Pons (tissue), 1 donor: ENCODE measurements around the gene LRP5.

Experiments
- DNase-seq: peaks from one replicate; pipeline ENCODE4 v3.0.0-alpha.2; 2016; ENCODE audit warnings: low spot score

Gene LRP5

DNA sequence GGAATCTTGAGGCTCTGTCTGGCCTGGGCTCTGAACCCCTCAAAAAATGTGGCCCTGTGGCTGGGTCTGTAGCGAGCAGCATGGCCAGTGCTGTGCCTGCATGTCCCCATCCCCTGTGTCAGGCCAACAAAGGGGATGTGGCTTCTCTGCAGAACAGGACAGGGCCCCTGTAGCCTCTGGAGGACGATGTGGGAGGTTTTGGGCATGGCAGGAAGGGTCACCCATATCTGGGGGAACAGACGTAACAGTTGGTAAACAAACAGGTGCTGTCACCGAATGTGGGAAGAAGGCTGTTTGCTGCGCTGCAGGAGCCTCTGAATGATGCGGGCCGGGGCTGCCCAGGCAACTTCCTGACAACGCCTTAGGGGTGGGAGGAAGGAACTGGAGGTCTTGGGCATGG, 35.0 kb downstream of the LRP5 start:
- DNase-seq = no peak

DNA sequence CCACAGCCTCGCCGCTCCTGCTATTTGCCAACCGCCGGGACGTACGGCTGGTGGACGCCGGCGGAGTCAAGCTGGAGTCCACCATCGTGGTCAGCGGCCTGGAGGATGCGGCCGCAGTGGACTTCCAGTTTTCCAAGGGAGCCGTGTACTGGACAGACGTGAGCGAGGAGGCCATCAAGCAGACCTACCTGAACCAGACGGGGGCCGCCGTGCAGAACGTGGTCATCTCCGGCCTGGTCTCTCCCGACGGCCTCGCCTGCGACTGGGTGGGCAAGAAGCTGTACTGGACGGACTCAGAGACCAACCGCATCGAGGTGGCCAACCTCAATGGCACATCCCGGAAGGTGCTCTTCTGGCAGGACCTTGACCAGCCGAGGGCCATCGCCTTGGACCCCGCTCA, 35.5 kb downstream of the LRP5 start:
- DNase-seq = no peak

DNA sequence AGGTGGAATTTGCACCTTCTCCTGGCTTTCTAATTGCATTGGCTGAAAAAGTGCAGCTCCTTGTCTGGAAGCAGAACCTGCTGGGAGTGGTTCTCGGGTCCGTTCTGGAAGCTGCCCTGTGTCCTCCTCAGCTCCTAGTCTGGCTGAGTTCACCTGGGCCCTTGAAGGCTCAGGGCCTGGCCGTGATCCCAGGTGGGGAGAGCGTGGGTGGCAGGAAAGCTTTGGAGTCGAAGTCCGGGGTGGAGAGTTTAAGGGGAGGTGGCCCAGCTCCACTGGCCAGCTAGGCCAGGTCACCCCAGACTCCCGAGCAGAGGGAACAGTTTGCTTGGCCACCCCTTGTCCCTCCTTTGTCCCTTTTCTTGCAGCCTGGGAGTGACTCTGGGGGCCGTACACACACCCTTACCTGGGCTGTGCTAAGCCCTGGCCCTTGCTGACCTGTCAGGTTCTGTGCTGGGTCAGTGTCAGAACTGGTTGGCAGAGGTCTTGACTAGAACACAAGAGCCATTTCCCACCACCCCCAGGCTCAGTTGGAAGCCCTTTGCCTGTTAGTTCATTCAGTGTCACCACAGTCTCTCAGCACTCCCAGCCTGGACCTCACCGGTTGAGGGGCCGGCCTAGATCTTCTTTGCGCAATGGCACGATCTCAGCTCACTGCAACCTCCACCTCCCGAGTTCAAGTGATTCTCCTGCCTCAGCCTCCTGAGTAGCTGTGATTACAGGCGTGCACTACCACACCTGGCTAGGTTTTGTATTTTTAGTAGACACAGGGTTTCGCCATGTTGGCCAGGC, 37.3 kb downstream of the LRP5 start:
- no peak for DNase-seq

GRCh38 chr11:68350759-68351449, 38.5 kb downstream of the LRP5 start:
- DNase-seq = no peak

DNA sequence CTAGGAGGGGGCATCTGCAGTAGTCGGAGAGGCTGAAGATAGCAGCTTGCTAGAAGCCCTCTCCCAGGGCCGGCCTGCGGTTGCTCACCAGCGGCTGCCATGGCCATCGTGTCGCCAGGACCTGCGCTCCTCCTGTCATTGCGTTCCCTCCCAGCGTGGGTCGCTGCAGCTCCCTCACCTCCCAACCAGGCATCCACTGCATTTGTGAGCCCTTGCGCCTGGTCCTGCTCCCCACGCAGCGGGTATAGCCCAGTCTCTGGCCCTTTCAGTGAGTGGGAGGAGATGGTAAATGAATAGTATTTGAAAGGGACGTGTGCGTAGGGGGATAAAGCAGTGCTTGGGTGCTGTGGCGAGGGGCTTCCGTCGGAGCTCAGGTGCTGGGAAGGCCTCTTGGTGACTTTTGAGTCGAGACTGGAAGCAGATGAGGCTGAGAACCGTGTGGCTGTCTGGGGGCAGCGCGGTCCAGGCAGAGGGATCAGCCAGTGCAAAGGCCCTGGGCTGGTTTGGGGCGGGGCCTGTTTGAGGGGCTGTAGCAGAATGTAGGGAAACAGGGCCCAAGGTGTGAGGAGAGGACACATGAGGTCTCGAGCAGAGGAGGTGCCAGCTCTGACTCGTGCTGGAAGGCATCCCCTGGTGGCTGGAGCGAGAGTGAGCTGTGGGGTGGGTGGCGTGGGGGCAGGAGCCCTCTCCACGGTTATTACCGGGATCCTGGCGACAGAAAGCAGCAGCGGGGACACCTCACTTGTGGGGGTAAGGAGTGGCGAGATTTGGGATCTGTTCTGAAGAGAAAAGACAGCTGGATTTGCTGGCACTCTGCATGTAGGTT, 39.3 kb downstream of the LRP5 start:
- DNase-seq = no peak

DNA sequence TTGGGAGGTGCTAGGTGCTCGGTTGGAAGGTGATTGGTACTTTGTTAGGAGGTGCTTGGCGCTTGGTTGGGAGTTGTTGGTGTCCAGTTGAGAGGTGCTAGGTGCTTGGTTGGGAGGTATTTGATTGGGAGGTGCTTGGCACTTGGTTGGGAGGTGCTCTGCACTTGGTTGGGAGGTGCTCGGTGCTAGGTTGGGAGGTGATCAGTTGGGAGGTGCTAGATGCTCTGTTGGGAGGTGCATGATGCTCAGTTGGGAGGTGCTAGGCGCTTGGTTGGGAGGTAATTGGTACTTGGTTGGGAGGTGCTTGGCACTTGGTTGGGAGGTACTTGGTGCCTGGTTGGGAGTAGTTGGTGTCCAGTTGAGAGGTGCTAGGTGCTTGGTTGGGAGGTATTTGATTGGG, 40.2 kb downstream of the LRP5 start:
- no peak for DNase-seq

DNA sequence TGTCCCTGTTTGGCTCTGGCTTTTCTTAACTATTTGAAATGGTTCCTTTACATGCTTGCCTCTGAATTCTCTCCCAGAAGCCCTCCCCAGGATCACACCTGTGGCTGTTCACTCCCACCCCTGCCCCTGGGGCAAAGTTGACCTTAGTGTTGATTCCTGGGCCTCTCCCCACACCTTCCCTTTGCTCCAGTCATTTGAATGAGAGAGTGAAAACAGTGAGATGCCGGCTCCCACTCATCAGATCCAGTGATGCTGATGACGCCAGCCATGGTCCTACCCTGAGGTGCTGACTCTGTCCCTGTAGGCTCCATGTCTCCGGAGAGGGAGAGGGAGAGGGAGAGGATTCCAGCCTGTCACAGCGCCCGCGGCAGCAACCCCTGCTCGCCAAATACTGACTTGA, 40.7 kb downstream of the LRP5 start:
- no peak for DNase-seq

DNA sequence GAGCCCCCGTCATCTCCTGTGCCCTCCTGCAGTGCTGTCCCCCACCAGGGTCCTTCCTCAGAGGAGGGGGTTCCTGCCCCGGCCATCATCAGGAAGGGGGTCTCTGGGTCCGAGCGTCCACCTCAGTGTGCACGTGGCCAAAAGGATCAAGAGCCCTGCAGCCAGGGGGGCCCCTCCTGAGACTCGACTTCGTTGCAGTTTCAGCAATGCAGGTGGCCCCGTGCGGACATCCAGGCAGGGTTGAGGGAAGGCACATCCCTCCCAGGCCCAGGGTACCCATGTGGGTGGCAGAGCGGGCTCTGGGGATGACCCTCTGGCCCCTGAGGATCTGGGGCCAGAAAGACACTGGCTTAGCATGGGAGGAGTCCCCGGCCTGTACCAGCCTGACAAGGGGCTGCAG, 41.3 kb downstream of the LRP5 start:
- no peak for DNase-seq

GRCh38 chr11:68354148-68354872, 41.9 kb downstream of the LRP5 start:
- DNase-seq = no peak

GRCh38 chr11:68355471-68355870, 43.1 kb downstream of the LRP5 start:
- DNase-seq = no peak

- no peak for DNase-seq
Measured at GRCh38 chr11:68357568-68357967, 45.2 kb downstream of the LRP5 start.

DNA sequence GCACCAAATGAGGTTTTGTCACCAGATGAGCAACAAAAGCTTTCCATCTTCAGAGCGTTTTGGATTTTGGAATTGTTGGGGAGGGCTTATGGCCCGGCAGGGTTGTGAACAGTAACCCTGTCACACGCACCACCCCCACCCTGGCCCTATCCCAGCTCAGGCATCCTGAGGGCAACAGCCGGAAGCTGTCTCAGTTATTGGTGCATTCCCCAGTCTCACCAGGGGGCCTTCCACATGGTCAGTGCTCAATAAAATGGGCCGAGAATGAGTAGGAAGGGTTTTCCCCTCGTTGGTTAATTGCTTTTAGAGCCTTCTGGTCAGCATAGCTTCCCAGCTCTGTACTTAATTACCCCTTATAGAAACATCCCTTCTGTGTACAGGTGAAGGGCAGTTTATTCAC, 46.0 kb downstream of the LRP5 start:
- DNase-seq = no peak

DNA sequence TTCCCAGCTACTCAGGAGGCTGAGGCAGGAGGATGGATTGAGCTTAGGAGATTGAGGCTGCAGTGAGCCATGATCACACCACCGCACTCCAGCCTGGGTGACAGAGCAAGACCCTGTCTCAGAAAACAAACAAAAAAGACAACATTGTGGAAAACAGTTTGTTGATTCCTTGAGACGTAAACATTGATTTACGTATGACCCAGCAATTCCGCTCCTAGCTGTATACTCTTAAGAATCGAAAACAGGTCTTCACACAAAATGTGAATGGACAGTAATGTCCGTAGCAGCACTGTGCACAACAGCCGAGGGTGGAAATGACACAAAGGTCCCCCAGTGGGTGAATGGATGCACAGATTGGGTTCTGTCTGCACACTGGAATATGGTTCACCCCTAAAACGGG, 49.3 kb downstream of the LRP5 start:
- no peak for DNase-seq

DNA sequence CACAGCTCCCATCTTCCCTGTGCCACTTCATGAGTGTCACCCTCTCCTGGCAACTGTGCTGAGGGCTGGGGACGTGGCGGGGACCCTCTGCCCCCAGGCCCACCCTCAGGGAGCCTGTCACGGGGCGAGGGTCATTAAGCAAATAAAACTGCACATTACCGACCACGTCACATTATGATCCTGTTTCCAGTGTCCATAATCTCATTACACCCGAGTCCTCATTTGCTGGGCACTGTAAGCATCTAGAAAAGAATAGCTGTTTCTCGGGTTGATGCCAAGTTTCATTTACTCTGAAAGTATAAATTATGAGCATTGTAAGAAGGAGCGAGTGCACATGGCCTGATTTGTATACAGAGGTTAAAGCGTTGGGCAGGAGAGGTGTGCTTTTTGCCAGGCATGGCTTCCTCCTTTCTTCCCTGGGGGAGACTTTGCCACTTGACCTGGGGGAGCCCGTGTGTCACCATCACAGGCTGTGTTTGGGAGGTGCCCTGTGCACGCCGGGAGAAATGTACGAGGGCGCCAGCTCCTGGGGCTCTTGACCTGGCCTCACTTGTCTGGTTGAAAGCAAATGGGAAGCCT, 50.5 kb downstream of the LRP5 start:
- no peak for DNase-seq

DNA sequence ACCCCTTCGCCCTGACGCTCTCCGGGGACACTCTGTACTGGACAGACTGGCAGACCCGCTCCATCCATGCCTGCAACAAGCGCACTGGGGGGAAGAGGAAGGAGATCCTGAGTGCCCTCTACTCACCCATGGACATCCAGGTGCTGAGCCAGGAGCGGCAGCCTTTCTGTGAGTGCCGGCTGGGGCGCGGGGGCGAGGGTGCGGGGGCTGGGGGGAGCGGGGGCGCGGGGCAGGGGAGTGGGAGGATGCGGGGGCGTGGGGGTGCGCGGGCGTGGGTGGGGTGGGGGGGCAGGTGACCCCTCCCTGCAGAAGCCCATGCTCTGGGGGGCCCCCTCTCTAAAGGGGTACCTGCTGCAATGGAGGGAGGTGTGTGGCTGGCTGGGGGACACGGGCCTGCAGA, 51.4 kb downstream of the LRP5 start:
- DNase-seq = no peak

DNA sequence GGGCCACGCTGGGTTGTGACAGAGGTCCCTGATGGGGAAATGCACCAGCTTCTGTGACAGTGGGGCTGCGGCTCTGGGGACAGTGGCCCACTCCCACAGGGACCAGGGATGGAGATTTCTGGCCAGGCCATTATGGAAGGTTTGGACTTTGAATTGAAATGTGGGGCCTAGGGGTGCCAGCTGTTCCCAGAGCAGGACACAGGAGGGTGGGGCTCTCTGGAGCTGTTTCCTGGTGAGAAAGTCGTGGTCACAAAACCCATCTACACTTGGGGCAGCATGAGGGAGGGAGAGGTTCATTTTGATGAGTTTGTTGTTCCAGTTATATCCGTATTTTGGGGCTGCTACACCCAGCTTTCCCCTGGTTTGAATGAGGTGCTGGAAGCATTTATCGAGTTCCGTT, 52.2 kb downstream of the LRP5 start:
- no peak for DNase-seq

- DNase-seq = no peak
Measured at GRCh38 chr11:68365943-68366435, 53.6 kb downstream of the LRP5 start.

DNA sequence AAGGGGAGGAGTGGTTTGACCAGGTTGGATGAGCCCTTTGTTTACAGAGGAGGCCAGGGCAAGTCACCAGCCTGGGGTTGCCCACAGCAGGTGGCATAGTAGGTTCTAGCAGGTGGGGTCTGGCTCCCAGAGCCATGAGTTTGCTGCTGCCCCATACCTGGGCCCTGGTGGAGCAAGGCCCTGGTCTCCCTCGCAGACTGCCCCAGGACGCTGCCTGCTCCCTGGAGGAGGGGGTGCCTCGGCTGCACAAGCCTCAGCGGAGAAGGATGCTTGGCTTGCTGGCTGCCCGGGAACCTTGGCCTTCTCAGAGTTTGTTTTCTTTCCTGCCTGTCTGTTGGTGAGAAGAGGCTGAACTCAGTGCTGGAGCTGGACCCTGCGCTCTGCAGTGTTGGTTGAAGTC, 54.9 kb downstream of the LRP5 start:
- no peak for DNase-seq

DNA sequence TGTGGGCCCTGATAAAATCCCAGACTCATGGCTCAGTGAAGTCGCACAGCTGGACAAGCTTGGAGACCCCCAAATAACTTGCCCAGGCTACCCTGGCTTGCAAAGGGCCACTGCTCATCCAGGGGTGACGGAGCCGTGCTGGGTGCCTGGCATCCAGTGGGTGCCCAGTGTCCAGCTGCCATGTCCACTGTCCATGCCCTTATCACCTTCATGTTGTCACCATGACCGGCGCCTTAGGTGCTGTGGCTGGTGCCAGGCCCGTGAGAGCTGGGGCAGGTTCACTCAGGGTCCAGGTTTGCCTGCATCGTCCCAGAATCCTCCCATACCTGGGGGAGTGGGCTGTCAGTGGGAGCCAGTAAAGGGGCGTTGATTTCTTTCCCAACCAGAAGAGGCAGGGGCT, 57.4 kb downstream of the LRP5 start:
- DNase-seq = no peak

GRCh38 chr11:68370211-68371111, 58.1 kb downstream of the LRP5 start:
- DNase-seq = no peak
